ENCODE data around the gene MR1.

DNA sequence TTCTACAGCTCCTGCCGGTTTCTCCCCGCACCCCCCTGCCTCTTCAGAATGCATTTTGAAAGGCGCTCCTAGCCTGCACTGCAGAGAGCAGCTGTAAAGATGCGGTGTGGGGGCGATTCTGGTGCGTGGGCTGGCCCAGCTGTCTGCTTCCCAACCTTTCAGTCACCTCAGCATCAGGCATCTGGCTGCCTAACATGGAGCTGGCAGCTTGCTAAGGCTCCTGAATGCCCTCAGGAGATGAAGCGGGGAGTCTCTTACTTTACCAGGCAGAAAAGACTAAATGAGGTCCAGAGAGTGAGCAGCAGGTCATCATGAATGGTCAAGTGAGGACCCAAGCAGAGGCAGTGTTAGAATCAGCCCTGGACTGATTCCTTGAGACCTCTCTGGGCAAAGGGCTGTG lies 63.5 kb downstream of the MR1 start:
- TF ChIP-seq, protein P1, sequence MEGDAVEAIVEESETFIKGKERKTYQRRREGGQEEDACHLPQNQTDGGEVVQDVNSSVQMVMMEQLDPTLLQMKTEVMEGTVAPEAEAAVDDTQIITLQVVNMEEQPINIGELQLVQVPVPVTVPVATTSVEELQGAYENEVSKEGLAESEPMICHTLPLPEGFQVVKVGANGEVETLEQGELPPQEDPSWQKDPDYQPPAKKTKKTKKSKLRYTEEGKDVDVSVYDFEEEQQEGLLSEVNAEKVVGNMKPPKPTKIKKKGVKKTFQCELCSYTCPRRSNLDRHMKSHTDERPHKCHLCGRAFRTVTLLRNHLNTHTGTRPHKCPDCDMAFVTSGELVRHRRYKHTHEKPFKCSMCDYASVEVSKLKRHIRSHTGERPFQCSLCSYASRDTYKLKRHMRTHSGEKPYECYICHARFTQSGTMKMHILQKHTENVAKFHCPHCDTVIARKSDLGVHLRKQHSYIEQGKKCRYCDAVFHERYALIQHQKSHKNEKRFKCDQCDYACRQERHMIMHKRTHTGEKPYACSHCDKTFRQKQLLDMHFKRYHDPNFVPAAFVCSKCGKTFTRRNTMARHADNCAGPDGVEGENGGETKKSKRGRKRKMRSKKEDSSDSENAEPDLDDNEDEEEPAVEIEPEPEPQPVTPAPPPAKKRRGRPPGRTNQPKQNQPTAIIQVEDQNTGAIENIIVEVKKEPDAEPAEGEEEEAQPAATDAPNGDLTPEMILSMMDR (IDR thresholded peaks at IDR 0.05) = no peak
- TF ChIP-seq POLR2A (IDR thresholded peaks at IDR 0.05) = no peak

Data from testis (tissue), 2 donors.